Measurements from ENCODE around the gene SRSF2.
"Not testable (repeated sequence)": the region's sequence is repeated elsewhere in the genome, so short reads cannot be mapped to it uniquely, and the experiment has no call there.

SRSF2 gene

GRCh38 chr17:76737082-76737675 is at the start of gene SRSF2:
SRSF2 (minus strand) TSS chr17:76737331; CDS start chr17:76737160, 171 bp downstream.
- DNase-seq (ENCODE audit: low spot score): peak; percentile 97

GRCh38 chr17:76784926-76785325 is 47.8 kb upstream of the SRSF2 start:
- DNase-seq (ENCODE audit: low spot score): no peak

GRCh38 chr17:76783146-76783545 is 46.0 kb upstream of the SRSF2 start:
- no peak for DNase-seq (ENCODE audit: low spot score)

GRCh38 chr17:76781056-76781982 is 44.2 kb upstream of the SRSF2 start:
- DNase-seq (ENCODE audit: low spot score): no peak

- no peak for DNase-seq (ENCODE audit: low spot score)
Observed at GRCh38 chr17:76775021-76775600, 38.0 kb upstream of the SRSF2 start.

- peak; percentile 40 for DNase-seq (ENCODE audit: low spot score)
Observed at GRCh38 chr17:76772842-76773525, 35.9 kb upstream of the SRSF2 start.

- no peak for DNase-seq (ENCODE audit: low spot score)
Observed at GRCh38 chr17:76758570-76758969, 21.4 kb upstream of the SRSF2 start.

GRCh38 chr17:76757256-76757655 is 20.1 kb upstream of the SRSF2 start:
- no peak for DNase-seq (ENCODE audit: low spot score)

- no peak for DNase-seq (ENCODE audit: low spot score)
Observed at GRCh38 chr17:76755285-76755684, 18.2 kb upstream of the SRSF2 start.

GRCh38 chr17:76753061-76753961 is 16.2 kb upstream of the SRSF2 start:
- no peak for DNase-seq (ENCODE audit: low spot score)

GRCh38 chr17:76752006-76752405 is 14.9 kb upstream of the SRSF2 start:
- DNase-seq (ENCODE audit: low spot score): no peak

- no peak for DNase-seq (ENCODE audit: low spot score)
Observed at GRCh38 chr17:76751416-76751993, 14.4 kb upstream of the SRSF2 start.

- DNase-seq (ENCODE audit: low spot score): no peak
Observed at GRCh38 chr17:76748657-76749056, 11.5 kb upstream of the SRSF2 start.

- DNase-seq (ENCODE audit: low spot score): no peak
Observed at GRCh38 chr17:76747716-76748363, 10.7 kb upstream of the SRSF2 start.

GRCh38 chr17:76745785-76746184 is 8.7 kb upstream of the SRSF2 start:
- peak; percentile 62 for DNase-seq (ENCODE audit: low spot score)

GRCh38 chr17:76744747-76745146 is 7.6 kb upstream of the SRSF2 start:
- no peak for DNase-seq (ENCODE audit: low spot score)

GRCh38 chr17:76742958-76743357 is 5.8 kb upstream of the SRSF2 start:
- peak; percentile 70 for DNase-seq (ENCODE audit: low spot score)

- DNase-seq (ENCODE audit: low spot score): no peak
Observed at GRCh38 chr17:76740329-76741118, 3.4 kb upstream of the SRSF2 start.

GRCh38 chr17:76739568-76740115 is 2.5 kb upstream of the SRSF2 start:
- DNase-seq (ENCODE audit: low spot score): not testable (repeated sequence)
